GM19397 (cell line): ENCODE results near the gene CNNM2.

ENCODE experiments used
- ATAC-seq: cut with Tn5 transposase; IDR thresholded peaks from one replicate; pipeline ENCODE4 v1.9.1; 2021; ENCODE audit warnings: mild to moderate bottlenecking, moderate library complexity; ENCODE audit not compliant: unreplicated experiment

Gene CNNM2

GRCh38 chr10:103067956-103068355 lies 149.9 kb downstream of the CNNM2 start:
- no peak for ATAC-seq

GRCh38 chr10:103069453-103070331 lies 151.6 kb downstream of the CNNM2 start:
- ATAC-seq, result peak; percentile 41

GRCh38 chr10:103072276-103072675 lies 154.2 kb downstream of the CNNM2 start:
- no peak for ATAC-seq

GRCh38 chr10:103072891-103073290 lies 154.8 kb downstream of the CNNM2 start:
- no peak for ATAC-seq

GRCh38 chr10:103077020-103077419 lies 158.9 kb downstream of the CNNM2 start:
- ATAC-seq, result no peak

GRCh38 chr10:103077491-103078308 lies 159.6 kb downstream of the CNNM2 start:
- ATAC-seq, result no peak

- no peak for ATAC-seq
Observed at GRCh38 chr10:103078309-103078615, 160.2 kb downstream of the CNNM2 start.

GRCh38 chr10:103078676-103079075 lies 160.6 kb downstream of the CNNM2 start:
- ATAC-seq, result no peak

- no peak for ATAC-seq
Observed at GRCh38 chr10:103079100-103079499, 161.0 kb downstream of the CNNM2 start.

- no peak for ATAC-seq
Observed at GRCh38 chr10:103079946-103080345, 161.9 kb downstream of the CNNM2 start.

- no peak for ATAC-seq
Observed at GRCh38 chr10:103080891-103081581, 162.9 kb downstream of the CNNM2 start.

- no peak for ATAC-seq
Observed at GRCh38 chr10:103082683-103083082, 164.6 kb downstream of the CNNM2 start.

GRCh38 chr10:103083266-103083976 lies 165.3 kb downstream of the CNNM2 start:
- ATAC-seq, result no peak

- no peak for ATAC-seq
Observed at GRCh38 chr10:103083977-103084320, 165.9 kb downstream of the CNNM2 start.

GRCh38 chr10:103086261-103086660 lies 168.2 kb downstream of the CNNM2 start:
- no peak for ATAC-seq

- no peak for ATAC-seq
Observed at GRCh38 chr10:103086799-103087198, 168.7 kb downstream of the CNNM2 start.

GRCh38 chr10:103089493-103089892 lies 171.4 kb downstream of the CNNM2 start:
- ATAC-seq, result no peak

GRCh38 chr10:103090911-103091310 lies 172.8 kb downstream of the CNNM2 start:
- ATAC-seq, result no peak

GRCh38 chr10:103095005-103095404 lies 176.9 kb downstream of the CNNM2 start:
- ATAC-seq, result no peak

GRCh38 chr10:103096130-103096529 lies 178.0 kb downstream of the CNNM2 start:
- ATAC-seq, result no peak

- no peak for ATAC-seq
Observed at GRCh38 chr10:103098240-103098639, 180.1 kb downstream of the CNNM2 start.
